Measurements from ENCODE around the gene PCNT. TPM values are rescaled to one million over a fixed set of nuclear protein-coding genes. Genes with fewer than 3 reads are reported as not detected.

PCNT gene
- polyA plus RNA-seq, 3 donors = 35.1 to 40.1 (median 35.7) TPM

DNA sequence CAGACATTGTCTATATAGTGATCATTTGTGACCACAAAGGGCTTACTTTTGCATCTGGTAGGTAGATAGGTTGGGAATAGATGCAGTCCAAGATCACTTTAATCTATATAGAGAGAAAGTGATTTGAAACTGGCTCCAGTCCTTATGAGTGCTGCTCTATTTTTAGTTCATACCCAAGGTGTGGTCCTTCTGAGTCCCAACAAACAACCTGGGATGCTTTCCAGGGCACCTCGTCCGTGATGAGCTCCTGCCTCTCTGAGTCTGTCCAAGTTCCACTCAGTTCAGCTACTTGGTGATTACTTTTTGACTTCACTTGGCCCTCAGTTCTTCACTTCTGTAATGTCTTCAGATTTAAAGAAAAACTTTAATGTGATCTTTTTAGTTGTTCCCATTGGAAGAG is 155.0 kb downstream of the PCNT start:
- no peak for DNase-seq (ENCODE audit: extremely low read depth in 1 of 11, low read depth in 9 of 11, low spot score in 4 of 11)

DNA sequence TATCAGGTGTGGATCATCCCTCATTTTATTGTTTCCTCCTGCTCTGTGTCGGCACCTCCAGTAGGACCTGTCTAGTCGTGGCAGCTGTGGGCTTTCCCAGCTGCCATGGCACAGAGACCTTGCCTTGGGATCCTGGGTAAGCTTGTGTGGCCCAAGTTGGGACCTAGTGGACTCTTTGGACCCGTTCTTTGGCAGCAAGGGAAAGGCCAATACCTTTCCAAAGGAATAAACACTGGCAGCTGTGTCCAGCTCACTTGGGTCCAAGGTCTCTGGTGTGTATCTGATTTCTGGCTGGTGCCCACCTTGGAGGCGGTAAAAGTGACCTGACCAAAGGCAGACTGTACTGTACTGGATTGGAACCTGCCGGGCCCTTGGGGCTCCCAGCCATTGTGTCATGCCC is 156.5 kb downstream of the PCNT start:
- no peak for DNase-seq (ENCODE audit: extremely low read depth in 1 of 11, low read depth in 9 of 11, low spot score in 4 of 11)

DNA sequence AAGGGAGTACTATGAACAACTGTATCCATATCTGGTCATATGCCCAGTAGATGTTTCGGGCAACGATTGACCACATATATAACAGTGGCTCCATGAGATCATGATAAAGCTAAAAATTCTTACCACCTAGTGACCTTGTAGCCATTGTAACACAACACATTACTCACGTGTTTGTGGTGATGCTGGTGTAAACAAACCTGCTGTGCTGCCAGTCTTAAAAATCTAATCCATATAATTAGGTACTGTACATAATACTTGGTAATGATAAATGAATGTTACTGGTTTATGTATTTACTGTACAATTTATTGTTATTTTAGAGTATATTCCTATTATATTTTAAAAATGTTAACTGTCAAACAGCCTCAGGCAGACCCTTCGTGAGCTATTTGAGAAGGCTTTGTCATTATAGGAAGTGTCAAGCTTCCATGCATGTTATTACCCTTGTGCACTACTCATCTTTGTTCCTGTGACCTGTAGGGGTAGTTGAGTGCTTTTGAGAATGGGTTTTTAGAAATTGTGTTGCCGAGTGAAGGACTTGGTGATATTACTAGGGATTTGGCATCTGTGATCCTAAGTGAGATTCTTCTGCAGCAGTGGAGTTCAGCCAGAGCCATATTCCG is 158.4 kb downstream of the PCNT start:
- DNase-seq (ENCODE audit: extremely low read depth in 1 of 11, low read depth in 9 of 11, low spot score in 4 of 11) = no peak

DNA sequence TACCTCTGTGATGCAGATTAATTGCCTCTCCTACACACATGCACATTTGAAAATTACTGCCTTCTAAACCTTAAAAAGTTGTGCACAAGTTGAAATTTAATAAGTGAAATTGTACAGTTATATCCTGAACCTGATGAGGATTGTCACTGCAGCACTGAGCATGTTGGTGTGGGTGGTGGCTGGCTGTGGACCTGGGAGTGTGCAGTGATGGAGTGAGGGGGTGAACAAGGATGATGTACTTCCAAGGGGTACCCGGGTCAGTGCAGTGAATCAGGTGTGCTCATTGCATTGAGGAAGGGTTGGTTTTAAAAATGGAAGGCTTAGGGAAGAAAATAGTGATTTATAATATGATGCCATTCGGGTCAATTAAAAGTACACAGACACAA is 158.9 kb downstream of the PCNT start:
- no peak for DNase-seq (ENCODE audit: extremely low read depth in 1 of 11, low read depth in 9 of 11, low spot score in 4 of 11)

DNA sequence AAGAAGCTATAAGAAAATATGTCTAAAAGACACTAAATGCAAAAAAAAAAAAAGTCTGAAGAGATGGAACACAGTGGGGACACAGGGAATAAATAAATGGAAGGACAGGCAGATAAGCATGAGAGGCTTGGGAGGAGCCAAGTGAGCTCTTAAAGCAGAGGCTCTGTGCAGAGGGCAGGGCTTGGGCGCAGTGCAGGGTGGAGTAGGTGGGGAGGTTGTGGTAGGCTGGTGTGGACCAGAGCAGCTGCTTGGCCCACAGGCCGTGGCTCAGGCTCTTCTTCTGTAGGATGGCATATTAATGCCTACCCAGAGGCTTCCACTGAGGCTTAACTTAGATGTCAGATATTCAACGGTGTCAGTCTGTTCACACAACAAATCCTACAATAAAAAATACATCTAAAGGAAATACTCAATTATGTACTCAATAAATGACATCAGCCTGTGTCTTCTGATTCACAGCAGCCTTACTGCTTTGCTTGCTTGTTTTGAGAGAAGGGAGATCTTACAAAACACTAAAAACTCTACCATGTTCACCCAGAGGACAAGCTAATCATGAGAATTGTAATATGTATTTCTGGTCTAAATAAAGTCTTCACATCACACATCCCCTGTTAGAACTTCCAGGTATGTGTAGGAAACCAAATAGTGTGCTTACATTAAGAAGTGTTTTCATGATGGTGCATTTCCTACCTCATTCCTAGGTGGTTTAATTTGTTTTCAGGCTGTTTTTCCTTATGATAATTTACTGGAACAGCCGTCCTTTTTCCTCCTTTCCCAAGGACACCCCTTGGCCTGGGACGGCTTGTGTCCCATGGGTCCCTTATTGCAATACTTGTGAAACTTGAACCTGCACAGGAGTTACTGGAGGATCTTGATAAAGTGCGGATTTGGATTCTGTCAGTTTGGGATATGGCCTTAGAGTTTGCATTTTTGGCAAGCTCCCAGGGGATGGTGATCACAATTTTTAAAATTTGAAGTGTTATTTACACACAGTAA is 159.6 kb downstream of the PCNT start:
- no peak for DNase-seq (ENCODE audit: extremely low read depth in 1 of 11, low read depth in 9 of 11, low spot score in 4 of 11)

DNA sequence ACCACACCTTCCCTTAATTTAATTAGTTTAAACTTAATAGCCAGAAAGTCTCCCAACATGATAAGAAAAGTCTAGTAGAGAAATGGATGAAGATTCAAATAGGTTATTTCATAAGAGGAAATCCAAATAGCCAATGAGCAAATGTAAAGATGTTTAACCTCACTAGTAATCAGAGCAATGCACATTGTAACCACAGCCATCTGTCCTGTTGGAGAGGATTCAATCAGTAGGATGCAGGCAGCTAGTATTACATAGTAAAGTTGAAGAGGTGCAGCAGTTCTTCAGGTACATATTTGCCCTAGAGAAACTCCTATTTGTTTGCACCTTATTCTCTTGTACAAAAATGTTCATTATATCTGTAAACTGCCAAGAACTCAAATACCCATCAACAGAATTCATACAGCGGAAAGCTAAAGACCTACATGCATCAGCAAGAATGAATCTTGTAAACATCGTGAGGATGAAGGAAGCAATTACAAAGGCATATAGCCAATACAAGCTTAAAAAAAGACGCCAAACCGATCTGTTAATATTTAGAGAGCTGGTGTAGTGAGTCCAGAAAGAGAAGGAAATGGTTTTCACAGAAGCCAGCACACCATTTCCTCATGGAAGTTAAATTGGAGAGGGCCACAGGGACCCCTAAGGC is 162.6 kb downstream of the PCNT start:
- DNase-seq (ENCODE audit: extremely low read depth in 1 of 11, low read depth in 9 of 11, low spot score in 4 of 11) = no peak

DNA sequence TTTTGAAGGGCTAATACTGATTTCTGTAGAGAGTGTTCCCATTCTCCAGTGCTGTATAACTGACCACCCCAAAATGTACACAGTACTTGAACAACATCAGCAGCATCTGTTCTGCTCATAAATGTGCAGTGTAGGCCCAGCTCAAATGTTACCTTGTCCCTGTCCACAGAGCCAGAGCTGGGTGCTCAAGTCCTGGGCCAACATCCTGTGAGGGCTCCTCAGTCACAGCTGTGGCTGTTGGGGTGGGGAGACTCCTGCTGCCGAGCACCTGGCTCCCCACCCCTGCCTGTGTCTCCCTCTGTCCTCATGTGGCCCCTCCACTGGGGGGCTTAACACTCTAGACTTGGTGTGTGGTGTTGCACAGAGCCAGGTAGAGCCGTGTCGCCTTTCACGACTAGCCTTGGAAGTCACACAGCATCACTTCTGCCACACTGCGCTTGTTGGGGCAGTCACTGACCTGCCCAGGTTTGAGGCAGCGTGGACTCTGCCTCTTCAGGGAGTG is 165.3 kb downstream of the PCNT start:
- DNase-seq (ENCODE audit: extremely low read depth in 1 of 11, low read depth in 9 of 11, low spot score in 4 of 11) = no peak

DNA sequence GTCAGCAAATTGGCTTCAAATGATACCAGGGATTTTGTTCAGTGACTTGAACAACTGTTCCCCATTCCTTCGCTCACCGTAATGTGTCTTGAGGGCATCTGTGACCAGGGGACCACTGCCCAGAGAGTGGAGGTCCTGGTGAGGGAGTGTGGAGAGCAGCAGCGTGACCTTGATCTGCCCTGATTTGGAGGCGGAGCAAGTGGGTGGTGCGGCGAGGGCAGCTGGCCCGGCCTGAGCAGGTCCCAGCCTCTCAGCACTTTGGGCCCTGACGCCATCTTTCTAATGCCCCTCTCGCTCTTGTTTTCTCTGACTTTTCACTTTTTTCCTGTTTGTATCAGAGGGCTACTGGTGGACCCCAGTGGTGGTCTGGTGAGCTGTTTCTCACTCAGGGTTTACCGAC is 165.8 kb downstream of the PCNT start:
- DNase-seq (ENCODE audit: extremely low read depth in 1 of 11, low read depth in 9 of 11, low spot score in 4 of 11) = no peak

DNA sequence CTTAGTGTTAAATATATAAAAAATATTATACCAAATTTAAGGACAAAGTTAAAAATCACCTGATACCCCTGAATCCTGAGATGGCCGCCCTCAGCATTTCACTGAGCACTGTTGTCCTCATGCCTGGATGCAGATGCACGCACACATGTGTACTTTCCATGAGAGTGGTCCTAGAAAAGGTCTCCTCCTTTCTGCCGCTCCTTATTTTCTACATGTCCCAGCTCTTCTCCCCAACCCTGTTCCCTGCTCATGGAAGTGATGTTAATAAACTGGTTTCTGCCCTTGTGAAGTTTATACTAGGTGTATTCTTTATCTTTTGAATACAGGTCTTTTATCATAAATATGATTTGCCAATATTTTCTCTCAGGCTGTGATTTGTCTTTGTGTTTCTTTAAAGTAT is 167.6 kb downstream of the PCNT start:
- no peak for DNase-seq (ENCODE audit: extremely low read depth in 1 of 11, low read depth in 9 of 11, low spot score in 4 of 11)

DNA sequence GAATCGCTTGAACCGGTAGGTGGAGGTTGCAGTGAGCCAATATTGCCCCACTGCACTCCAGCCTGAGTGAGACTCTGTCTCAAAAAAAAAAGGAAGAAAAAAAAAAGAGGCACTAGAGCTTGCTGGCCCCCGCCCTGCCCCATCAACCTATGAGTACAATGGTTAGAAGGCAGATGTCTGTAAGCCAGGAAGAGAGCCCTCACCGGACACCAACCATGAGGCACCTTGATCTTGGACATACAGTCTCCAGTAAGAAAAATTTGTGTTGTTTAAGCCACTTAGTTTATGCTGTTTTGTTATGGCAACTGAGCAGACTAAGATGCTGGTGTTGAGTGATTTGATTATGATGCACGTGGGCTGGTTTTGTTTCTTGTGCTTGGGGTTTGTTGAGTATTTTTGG is 168.9 kb downstream of the PCNT start:
- DNase-seq (ENCODE audit: extremely low read depth in 1 of 11, low read depth in 9 of 11, low spot score in 4 of 11) = no peak

DNA sequence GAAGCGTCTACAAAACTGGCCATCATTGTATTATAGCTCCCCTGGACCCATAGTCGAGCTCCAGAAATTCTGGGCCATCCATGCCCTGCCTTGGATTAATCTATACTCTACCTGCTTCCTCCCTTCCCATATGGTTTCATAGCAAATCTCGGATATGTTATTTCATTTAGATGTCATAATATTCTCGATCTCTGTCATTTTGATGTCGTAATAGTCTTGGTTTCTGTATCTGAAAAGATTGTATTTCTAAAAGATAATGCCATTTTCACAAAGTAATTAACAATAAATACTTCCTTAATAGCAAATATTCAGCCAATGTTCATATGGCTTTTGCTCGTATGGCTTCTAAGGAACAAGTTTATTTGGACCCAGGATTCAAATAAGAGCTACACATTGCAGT is 169.9 kb downstream of the PCNT start:
- no peak for DNase-seq (ENCODE audit: extremely low read depth in 1 of 11, low read depth in 9 of 11, low spot score in 4 of 11)

Other genes starting within 250 kb of the PCNT start
- 100 to 1,000 TPM; 157 to 284 (median 250) TPM for gene COL6A2, start 226.0 kb upstream of the PCNT start, polyA plus RNA-seq (ENCODE audit: insufficient read length in 3 of 3)
- 10 to 100 TPM; 25.4 to 49.8 (median 39.2) TPM for gene FTCD, start 168.6 kb upstream of the PCNT start, polyA plus RNA-seq (ENCODE audit: insufficient read length in 3 of 3)
- gene SPATC1L, start 139.7 kb upstream of the PCNT start, polyA plus RNA-seq (ENCODE audit: insufficient read length in 3 of 3) = 10 to 100 TPM; 11.4 to 17.1 (median 15.6) TPM
- 10 to 100 TPM; 30.3 to 41.8 (median 34.3) TPM for gene LSS, start 95.4 kb upstream of the PCNT start, polyA plus RNA-seq (ENCODE audit: insufficient read length in 3 of 3)
- gene MCM3AP, start 38.5 kb upstream of the PCNT start, polyA plus RNA-seq (ENCODE audit: insufficient read length in 3 of 3) = 10 to 100 TPM; 85.2 to 99.7 (median 88.7) TPM
- gene YBEY, start 37.8 kb upstream of the PCNT start, polyA plus RNA-seq (ENCODE audit: insufficient read length in 3 of 3) = 10 to 100 TPM; 19.3 to 25.4 (median 24.0) TPM
- 10 to 100 TPM; 11.8 to 21.1 (median 14.9) TPM for gene C21orf58, start 286 bp upstream of the PCNT start, polyA plus RNA-seq (ENCODE audit: insufficient read length in 3 of 3)
- gene DIP2A, start 134.7 kb downstream of the PCNT start, polyA plus RNA-seq (ENCODE audit: insufficient read length in 3 of 3) = 10 to 100 TPM; 29.4 to 52.3 (median 33.3) TPM